Transverse colon (tissue), 4 donors: Measurements from ENCODE around the gene RAD54L2. TPM values are rescaled to one million over a fixed set of nuclear protein-coding genes. Genes with fewer than 3 reads are reported as not detected.

Experiments
- DNase-seq: peaks from one replicate; pipeline ENCODE4 v3.0.0-alpha.2; 2019
- H3K27ac ChIP-seq, 4 donors: fragments of 200-600 bp; sonication (generic); 2 replicates each; pipeline ENCODE4 v1.5.1; 2016 to 2018; ENCODE audit warnings: inconsistent platforms in 4 of 4
- H3K27me3 ChIP-seq: fragments of 200-600 bp; sonication (generic); 2 replicates; pipeline ENCODE4 v1.5.1; 2017; ENCODE audit warnings: inconsistent platforms
- H3K36me3 ChIP-seq, 4 donors: fragments of 200-600 bp; sonication (generic); 2 replicates each; pipeline ENCODE4 v1.5.1; 2017 to 2019; ENCODE audit warnings: inconsistent platforms in 4 of 4
- H3K4me1 ChIP-seq, 4 donors: fragments of 200-600 bp; sonication (generic); 2 replicates each; pipeline ENCODE4 v1.5.1; 2017 to 2020; ENCODE audit warnings: inconsistent platforms in 4 of 4
- H3K4me3 ChIP-seq, 4 donors: fragments of 200-600 bp; sonication (generic); 1 replicate in 1 of 4; 2 replicates in 3 of 4; pipeline versions ENCODE4 v1.5.1 to v1.6.1; 2017 to 2019; ENCODE audit warnings: inconsistent platforms in 4 of 4
- H3K9me3 ChIP-seq, 2 donors: fragments of 200-600 bp; sonication (generic); 2 replicates each; pipeline ENCODE4 v1.5.1; 2017 to 2019; ENCODE audit warnings: inconsistent platforms in 2 of 2
- CTCF ChIP-seq, 5 experiments: fragments of 200-600 bp in 3 of 5; fragments of 450-650 bp in 2 of 5; sonication (generic) in 3 of 5; IDR thresholded peaks; 1 replicate in 2 of 5; 2 replicates in 3 of 5; pipeline ENCODE4 v1.5.1; 2016 to 2017; ENCODE audit warnings: antibody characterized with exemption in 5 of 5, inconsistent platforms in 3 of 5, mild to moderate bottlenecking in 2 of 5, moderate library complexity in 1 of 5
- EP300 ChIP-seq: sonication (generic); formaldehyde crosslinking; IDR thresholded peaks from one replicate; pipeline ENCODE4 v1.6.1; 2017; ENCODE audit warnings: antibody characterized with exemption, low read depth
- POLR2A ChIP-seq: fragments of 450-650 bp; IDR thresholded peaks from one replicate; pipeline ENCODE4 v1.6.1; 2016; ENCODE audit warnings: antibody characterized with exemption, mild to moderate bottlenecking, moderate library complexity
- POLR2AphosphoS5 ChIP-seq, 3 donors: sonication (generic); formaldehyde crosslinking; IDR thresholded peaks; one replicate each; pipeline ENCODE4 v1.6.1; 2016; ENCODE audit warnings: antibody characterized with exemption in 3 of 3
- WGBS, 2 donors: methylation state at CpG; one replicate each; pipeline ENCODE4 v1.1.5; 2018; ENCODE audit warnings: low coverage in 1 of 2; 5-methylcytosine and 5-hydroxymethylcytosine counted together
- in situ Hi-C, 4 donors: fragments of 200-750 bp; cut with MboI; loops; one replicate each; pipeline versions ENCODE4 v1.15.0 to v1.15.1; 2017; ENCODE audit warnings: low sequenced_read_pairs in 3 of 4, low pct_ligation_motif_present in 1 of 4, low pct_unique_long_range_greater_than_20kb in 1 of 4
- intact Hi-C: fragments of 100-400 bp; cut with DNase I; formaldehyde crosslinking; loops from one replicate; pipeline ENCODE4 v1.15.1; 2023; ENCODE audit warnings: low total_unique reads
- total RNA-seq, 4 donors: library from RNA; depleted of rRNA; stranded (reverse); fragments of >200 nt; gene quantifications; one replicate each; pipeline ENCODE4 v1.1.0, GENCODE V29; 2016

Gene RAD54L2
- total RNA-seq, 4 donors from 2014 or later, result 13.1 to 24.9 (median 18.2) TPM

- WGBS, 2 donors, result 13 to 15% methylated on average over 2 to 6 of the region's 6 CpGs
- no peaks in the 10 kb centered on the region for H3K9me3 ChIP-seq
- no peaks in the 10 kb centered on the region for H3K27me3 ChIP-seq
- H3K4me3 ChIP-seq, result no peak overlapping the region
- in situ Hi-C loops (loop anchor here (5.0 to 25.0 kb wide), 5 partner anchors 163 to 310 kb away; partner anchors contain the start of gene IQCF6 (in 1 of the 4)), intact Hi-C loops (loop anchor here (1.0 to 10.0 kb wide), 2 partner anchors 167 to 293 kb away; no protein-coding TSS in a partner anchor)
- TF ChIP-seq POLR2A, result no peak
- peak; percentile 92 to 96 (median 93) for TF ChIP-seq CTCF (IDR thresholded peaks at IDR 0.05)
- TF ChIP-seq POLR2AphosphoS5 (IDR thresholded peaks at IDR 0.05), result no peak
- H3K4me1 ChIP-seq, result peaks cover 0 to 20% (median 8%) of the 10 kb centered on the region in 4 donors
- peak; percentile 82 for DNase-seq
- H3K36me3 ChIP-seq, result no peaks in the 10 kb centered on the region
- no peak overlapping the region for H3K27ac ChIP-seq
These were observed 36.5 kb upstream of the RAD54L2 start for GRCh38 chr3:51501833-51502561.

GRCh38 chr3:51502562-51502910, 36.0 kb upstream of the RAD54L2 start:
- no peaks in the 10 kb centered on the region for H3K36me3 ChIP-seq
- in situ Hi-C loops (loop anchor here (5.0 to 25.0 kb wide), 5 partner anchors 162 to 310 kb away; partner anchors contain the start of gene IQCF6 (in 1 of the 4)), intact Hi-C loops (loop anchor here (1.0 to 10.0 kb wide), 2 partner anchors 167 to 292 kb away; no protein-coding TSS in a partner anchor)
- H3K27ac ChIP-seq, result no peak overlapping the region
- no peak for DNase-seq
- H3K4me3 ChIP-seq, result no peak overlapping the region
- H3K4me1 ChIP-seq, result peaks cover 0 to 20% (median 8%) of the 10 kb centered on the region in 4 donors
- no peak for TF ChIP-seq EP300
- TF ChIP-seq POLR2AphosphoS5 (IDR thresholded peaks at IDR 0.05), result no peak
- no peak for TF ChIP-seq POLR2A
- TF ChIP-seq CTCF (IDR thresholded peaks at IDR 0.05), result no peak
- WGBS, 2 donors, result 42% methylated on average over 2 of the region's 2 CpGs; no CpG with 5 or more reads in 1 of the 2 donors
- H3K27me3 ChIP-seq, result no peaks in the 10 kb centered on the region
- H3K9me3 ChIP-seq, result no peaks in the 10 kb centered on the region

DNA sequence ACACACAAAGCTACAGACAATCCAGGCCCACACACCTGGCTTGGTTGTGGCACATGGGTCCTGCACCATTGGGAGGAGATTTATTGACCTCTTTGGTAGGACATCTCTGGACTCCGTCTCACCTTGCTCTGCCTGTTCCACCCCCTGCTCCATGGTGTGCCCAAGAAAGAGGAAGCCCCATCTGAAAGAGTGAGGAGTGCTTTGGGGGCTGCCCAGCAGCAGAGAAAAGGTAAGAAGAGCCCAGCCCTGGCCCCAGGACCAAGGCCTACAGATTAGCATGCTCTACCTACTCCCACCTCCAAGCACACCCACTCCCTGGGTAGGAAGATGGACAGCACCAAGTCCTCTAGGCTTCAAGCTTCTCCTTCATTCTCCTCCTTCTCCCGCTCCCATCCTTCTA, 35.5 kb upstream of the RAD54L2 start:
- H3K27me3 ChIP-seq, result no peaks in the 10 kb centered on the region
- DNase-seq, result no peak
- no peak overlapping the region for H3K27ac ChIP-seq
- no peak overlapping the region for H3K4me3 ChIP-seq
- H3K4me1 ChIP-seq, result peaks cover 0 to 20% (median 8%) of the 10 kb centered on the region in 4 donors
- intact Hi-C loops (loop anchor here (10.0 kb wide), 1 partner anchor 292 kb away; no protein-coding TSS in a partner anchor), in situ Hi-C loops (loop anchor here (5.0 to 25.0 kb wide), 5 partner anchors 162 to 309 kb away; partner anchors contain the start of gene IQCF6 (in 1 of the 4))
- no peaks in the 10 kb centered on the region for H3K9me3 ChIP-seq
- TF ChIP-seq POLR2A (no peak), EP300 (no peak), CTCF (IDR thresholded peaks at IDR 0.05) (no peak), POLR2AphosphoS5 (IDR thresholded peaks at IDR 0.05) (no peak)
- no peaks in the 10 kb centered on the region for H3K36me3 ChIP-seq
- 94 to 100% methylated on average over 1 to 2 of the region's 2 CpGs for WGBS, 2 donors

DNA sequence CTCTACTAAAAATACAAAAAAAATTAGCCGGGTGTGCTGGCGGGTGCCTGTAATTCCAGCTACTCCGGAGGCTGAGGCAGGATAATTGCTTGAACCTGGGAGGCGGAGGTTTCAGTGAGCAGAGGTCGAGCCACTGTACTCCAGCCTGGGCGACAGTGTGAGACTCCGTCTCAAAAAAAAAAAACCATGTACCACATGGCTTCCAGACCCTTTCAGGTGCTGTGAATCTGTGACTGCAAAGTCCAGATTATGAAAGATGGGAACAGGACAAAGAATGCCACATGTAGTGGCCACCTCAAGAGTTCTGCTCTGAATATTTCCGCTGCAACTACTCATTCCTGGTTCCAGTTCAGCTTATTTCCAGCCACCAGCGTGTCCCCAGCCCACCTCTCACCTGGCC, 30.3 kb upstream of the RAD54L2 start:
- Histone ChIP-seq H3K9me3 (no peaks in the 10 kb centered on the region), H3K27ac (no peak overlapping the region), H3K36me3 (no peaks in the 10 kb centered on the region), H3K27me3 (no peaks in the 10 kb centered on the region), H3K4me3 (no peak overlapping the region), H3K4me1 (no peaks in the 10 kb centered on the region)
- in situ Hi-C loops, result loop anchor here (10.0 to 25.0 kb wide), 4 partner anchors 157 to 304 kb away; partner anchors contain the start of gene IQCF6 (in 1 of the 4)
- intact Hi-C loops, result loop anchor here (10.0 kb wide), 1 partner anchor 287 kb away; no protein-coding TSS in a partner anchor
- 87% methylated on average over 9 of the region's 9 CpGs; no CpG with 5 or more reads in 1 of the 2 donors for WGBS, 2 donors
- DNase-seq, result no peak
- TF ChIP-seq POLR2A, result no peak
- no peak for TF ChIP-seq EP300
